EL (cell line): ENCODE measurements around the gene ST6GAL2.

Source experiments
- DNase-seq: peaks from one replicate; pipeline ENCODE4 v3.0.0-alpha.2; 2016

ST6GAL2 gene

GRCh38 chr2:106885971-106886915, at the start of gene ST6GAL2:
TSS of gene ST6GAL2 (minus strand) at chr2:106886167. CDS start at chr2:106843977, 42,190 bp downstream.
- peak; percentile 4 for DNase-seq

GRCh38 chr2:106932644-106933043, 46.7 kb upstream of the ST6GAL2 start:
- DNase-seq: no peak

- no peak for DNase-seq
These were observed 45.9 kb upstream of the ST6GAL2 start for GRCh38 chr2:106931717-106932335.

GRCh38 chr2:106921451-106921850, 35.5 kb upstream of the ST6GAL2 start:
- DNase-seq: no peak

- DNase-seq: no peak
These were observed 33.0 kb upstream of the ST6GAL2 start for GRCh38 chr2:106919012-106919411.

- no peak for DNase-seq
These were observed 18.3 kb upstream of the ST6GAL2 start for GRCh38 chr2:106904242-106904641.

GRCh38 chr2:106899786-106900530, 14.0 kb upstream of the ST6GAL2 start:
- no peak for DNase-seq

- DNase-seq: no peak
These were observed 8.6 kb upstream of the ST6GAL2 start for GRCh38 chr2:106894545-106894944.

- no peak for DNase-seq
These were observed 6.1 kb upstream of the ST6GAL2 start for GRCh38 chr2:106892048-106892447.

GRCh38 chr2:106890606-106891005, 4.6 kb upstream of the ST6GAL2 start:
- DNase-seq: no peak

- peak; percentile 31 for DNase-seq
These were observed 1.2 kb upstream of the ST6GAL2 start for GRCh38 chr2:106886916-106887758.

GRCh38 chr2:106885329-106885728, 638 bp downstream of the ST6GAL2 start:
- no peak for DNase-seq

GRCh38 chr2:106882673-106883072, 3.3 kb downstream of the ST6GAL2 start:
- no peak for DNase-seq

- DNase-seq: no peak
These were observed 7.8 kb downstream of the ST6GAL2 start for GRCh38 chr2:106878206-106878605.

GRCh38 chr2:106876699-106877098, 9.3 kb downstream of the ST6GAL2 start:
- DNase-seq: no peak

GRCh38 chr2:106869512-106870275, 16.3 kb downstream of the ST6GAL2 start:
- DNase-seq: no peak

- no peak for DNase-seq
These were observed 17.7 kb downstream of the ST6GAL2 start for GRCh38 chr2:106868275-106868674.

- no peak for DNase-seq
These were observed 18.6 kb downstream of the ST6GAL2 start for GRCh38 chr2:106867196-106867953.

GRCh38 chr2:106866641-106867040, 19.3 kb downstream of the ST6GAL2 start:
- DNase-seq: no peak

- DNase-seq: no peak
These were observed 21.9 kb downstream of the ST6GAL2 start for GRCh38 chr2:106864051-106864450.

- DNase-seq: no peak
These were observed 22.6 kb downstream of the ST6GAL2 start for GRCh38 chr2:106863387-106863786.
